B cell (primary cell): Measurements from ENCODE around the gene LAMC3. TPM values are rescaled to one million over a fixed set of nuclear protein-coding genes. Genes with fewer than 3 reads are reported as not detected.

Experiments
- ATAC-seq: fragments of 200-7000 bp; cut with Tn5 transposase; one replicate; pipeline ENCODE4 v1.10.0; 2021; ENCODE audit warnings: low read depth, mild to moderate bottlenecking, moderate number of reproducible peaks, moderate library complexity
- CTCF ChIA-PET: fragments of 350-600 bp; sonication (Branson Sonifier 250); formaldehyde crosslinking; loops from one replicate; lab custom pipeline; 2021; ENCODE audit warnings: antibody characterized with exemption, inconsistent platforms; lab: Charles Lee
- POLR2A ChIA-PET: fragments of 350-600 bp; sonication (Branson Sonifier 250); formaldehyde crosslinking; loops from one replicate; lab custom pipeline; 2021; ENCODE audit warnings: antibody characterized with exemption; lab: Charles Lee
- DNase-seq: peaks from one replicate; pipeline ENCODE4 v3.0.0; 2013
- H2AFZ ChIP-seq: 2 replicates; pipeline ENCODE4 v1.6.1; 2012; ENCODE audit warnings: mild to moderate bottlenecking, low read depth, low read length; ENCODE audit not compliant: insufficient read depth, poor library complexity, severe bottlenecking
- H3K27ac ChIP-seq, 2 donors: 1 replicate in 1 of 2; 2 replicates in 1 of 2; pipeline ENCODE4 v1.5.1; 2012 to 2013; ENCODE audit warnings: low read length in 2 of 2, mild to moderate bottlenecking in 2 of 2, moderate library complexity in 1 of 2
- H3K27me3 ChIP-seq, 4 experiments: fragments of 200-600 bp in 1 of 4; sonication (generic) in 1 of 4; replicated peaks in 1 of 4; 1 replicate in 2 of 4; 2 replicates in 2 of 4; pipeline versions ENCODE4 v1.6.1 to v1.7.0; 2013 to 2016; ENCODE audit warnings: low read length in 3 of 4, mild to moderate bottlenecking in 2 of 4, mixed read lengths in 1 of 4, moderate library complexity in 1 of 4; ENCODE audit not compliant: insufficient read depth in 4 of 4, control insufficient read depth in 3 of 4; ENCODE audit errors: control extremely low read depth in 1 of 4
- H3K36me3 ChIP-seq, 2 experiments: replicated peaks in 1 of 2; 1 replicate in 1 of 2; 2 replicates in 1 of 2; pipeline versions ENCODE4 v1.6.1 to v1.7.1; 2013; ENCODE audit warnings: low read length in 1 of 2; ENCODE audit not compliant: insufficient read depth in 2 of 2, control insufficient read depth in 1 of 2; ENCODE audit errors: control extremely low read depth in 1 of 2, extremely low read depth in 1 of 2
- H3K4me1 ChIP-seq, 2 donors: fragments of 200-600 bp in 1 of 2; sonication (generic) in 1 of 2; 1 replicate in 1 of 2; 2 replicates in 1 of 2; pipeline versions ENCODE4 v1.5.1 to v1.6.1; 2013 to 2017; ENCODE audit warnings: low read length in 2 of 2; ENCODE audit not compliant: control insufficient read depth in 2 of 2, insufficient read depth in 2 of 2
- H3K4me2 ChIP-seq: replicated peaks from 2 replicates; pipeline ENCODE3; 2012; ENCODE audit warnings: mild to moderate bottlenecking, low read depth, low read length; ENCODE audit not compliant: poor library complexity, severe bottlenecking
- H3K4me3 ChIP-seq, 5 experiments: fragments of 200-600 bp in 1 of 5; sonication (generic) in 1 of 5; 1 replicate in 3 of 5; 2 replicates in 2 of 5; pipeline versions ENCODE4 v1.5.1 to v1.7.0; 2011 to 2016; ENCODE audit warnings: low read length in 4 of 5, mild to moderate bottlenecking in 4 of 5, low read depth in 2 of 5, control low read depth in 1 of 5, moderate library complexity in 1 of 5; ENCODE audit not compliant: insufficient read depth in 1 of 5; ENCODE audit errors: control extremely low read depth in 1 of 5, extremely low read depth in 1 of 5
- H3K79me2 ChIP-seq: fragments of 200-600 bp; sonication (generic); one replicate; pipeline ENCODE4 v1.6.0; 2016; ENCODE audit warnings: low read length; ENCODE audit not compliant: control insufficient read depth, insufficient read depth
- H3K9ac ChIP-seq: fragments of 200-600 bp; sonication (generic); 2 replicates; pipeline ENCODE4 v1.6.1; 2017; ENCODE audit warnings: mild to moderate bottlenecking, low read length, moderate library complexity
- H3K9me3 ChIP-seq, 3 donors: one replicate each; pipeline versions ENCODE4 v1.6.1 to v1.7.1; 2013; ENCODE audit warnings: low read length in 2 of 3; ENCODE audit not compliant: control insufficient read depth in 2 of 3, insufficient read depth in 1 of 3; ENCODE audit errors: control extremely low read depth in 1 of 3
- H4K20me1 ChIP-seq: 2 replicates; pipeline ENCODE4 v1.6.0; 2012; ENCODE audit warnings: mild to moderate bottlenecking, low read length; ENCODE audit not compliant: insufficient read depth, control insufficient read depth, poor library complexity, severe bottlenecking
- H3K27ac Mint-ChIP-seq: one replicate; pipeline ENCODE4 v1.8.0; 2021; ENCODE audit warnings: mixed read lengths
- H3K27me3 Mint-ChIP-seq: one replicate; pipeline ENCODE4 v1.8.0; 2021; ENCODE audit warnings: mixed read lengths
- H3K4me1 Mint-ChIP-seq: one replicate; pipeline ENCODE4 v1.8.0; 2021; ENCODE audit warnings: mixed read lengths
- H3K4me3 Mint-ChIP-seq: one replicate; pipeline ENCODE4 v1.8.0; 2021; ENCODE audit warnings: mixed read lengths
- H3K9me3 Mint-ChIP-seq: one replicate; pipeline ENCODE4 v1.8.0; 2022; ENCODE audit warnings: mixed read lengths; ENCODE audit not compliant: insufficient read depth
- EZH2 ChIP-seq: IDR thresholded peaks from 2 replicates; pipeline ENCODE4 v1.6.1; 2012; ENCODE audit warnings: borderline replicate concordance, low read depth, mild to moderate bottlenecking, moderate library complexity, low read length; ENCODE audit not compliant: insufficient read depth, poor library complexity, severe bottlenecking
- WGBS: methylation state at CpG from one replicate; pipeline ENCODE4 v1.1.5; 2013; ENCODE audit warnings: missing lambda C conversion rate; ENCODE audit not compliant: insufficient coverage; 5-methylcytosine and 5-hydroxymethylcytosine counted together
- intact Hi-C: fragments of 100-400 bp; cut with micrococcal nuclease; formaldehyde crosslinking; loops from one replicate; pipeline ENCODE4 v1.10.0; 2022
- polyA plus RNA-seq: library from polyadenylated mRNA; depleted of rRNA; stranded (reverse); fragments of >200 nt; gene quantifications from 2 replicates; pipeline ENCODE4 v1.2.3, GENCODE V29; 2012
- total RNA-seq, 2 donors: library from RNA; stranded (reverse); fragments of 120-200 nt in 1 of 2; gene quantifications; 1 replicate in 1 of 2; 2 replicates in 1 of 2; pipeline versions ENCODE4 v1.2.3 to v1.2.4, GENCODE V29; 2013 to 2022
- TF ChIP-seq, protein P1 (sequence below): fragments of 200-600 bp; IDR thresholded peaks from one replicate; pipeline ENCODE4 v1.8.0; 2022; ENCODE audit warnings: antibody characterized with exemption, mild to moderate bottlenecking

Gene LAMC3
- total and polyA plus RNA-seq, 2 donors (not counting 1 experiment from before 2014, with no cell fraction given) = 0.25 to 0.45 TPM

DNA sequence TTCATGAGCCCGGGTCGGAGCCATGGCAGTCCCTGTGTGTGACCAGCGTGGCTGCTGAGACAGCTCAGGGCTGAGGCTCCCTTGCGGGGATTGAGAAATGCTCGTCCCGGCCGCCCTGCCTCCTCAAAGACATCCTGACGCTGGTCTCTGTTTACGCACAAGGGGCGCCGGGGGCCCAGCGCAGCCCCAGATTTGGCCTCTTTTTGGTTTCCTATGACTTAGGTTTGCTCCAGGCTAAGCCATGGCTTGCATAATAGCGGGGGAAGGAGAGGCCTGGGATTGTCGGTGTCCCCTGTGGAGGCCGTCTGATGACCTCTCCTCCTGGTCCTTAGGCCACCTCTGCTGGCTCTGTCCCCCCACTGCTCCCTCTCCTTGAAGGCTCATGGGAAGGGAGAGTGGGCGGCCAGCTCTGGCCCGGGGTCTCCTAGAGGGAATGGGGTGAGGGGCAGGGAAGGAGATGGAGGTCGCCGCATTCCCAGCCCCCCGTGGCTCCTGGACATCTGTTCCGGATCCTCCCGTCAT lies 3.5 kb downstream of the LAMC3 start:
- Mint-ChIP-seq H3K27me3 (peaks cover 23% of the 10 kb centered on the region), H3K4me3 (no peak overlapping the region), H3K4me1 (peaks cover 3% of the 10 kb centered on the region), H3K27ac (no peak overlapping the region), H3K9me3 (no peaks in the 10 kb centered on the region)
- Histone ChIP-seq H3K9ac (no peak overlapping the region), H3K79me2 (no peaks in the 10 kb centered on the region), H3K27me3 (peaks cover 0 to 31% (median 5%) of the 10 kb centered on the region in 4 experiments), H3K9me3 (no peaks in the 10 kb centered on the region), H3K27ac (no peak overlapping the region), H3K4me2 (no peak overlapping the region), H3K4me3 (no peak overlapping the region), H4K20me1 (no peaks in the 10 kb centered on the region), H3K36me3 (no peaks in the 10 kb centered on the region), H3K4me1 (peaks cover 0 to 4% of the 10 kb centered on the region in 2 donors), H2AFZ (no peak overlapping the region)
- intact Hi-C loops = no loop called here
- DNase-seq (no peak), ATAC-seq (no peak)
- CTCF ChIA-PET = interaction anchor here (2.4 kb wide), 1 partner anchor 34 kb away, joined by 6 read pairs; no protein-coding TSS in a partner anchor
- WGBS = 71% methylated on average over 13 of the region's 22 CpGs
- TF ChIP-seq, protein P1, sequence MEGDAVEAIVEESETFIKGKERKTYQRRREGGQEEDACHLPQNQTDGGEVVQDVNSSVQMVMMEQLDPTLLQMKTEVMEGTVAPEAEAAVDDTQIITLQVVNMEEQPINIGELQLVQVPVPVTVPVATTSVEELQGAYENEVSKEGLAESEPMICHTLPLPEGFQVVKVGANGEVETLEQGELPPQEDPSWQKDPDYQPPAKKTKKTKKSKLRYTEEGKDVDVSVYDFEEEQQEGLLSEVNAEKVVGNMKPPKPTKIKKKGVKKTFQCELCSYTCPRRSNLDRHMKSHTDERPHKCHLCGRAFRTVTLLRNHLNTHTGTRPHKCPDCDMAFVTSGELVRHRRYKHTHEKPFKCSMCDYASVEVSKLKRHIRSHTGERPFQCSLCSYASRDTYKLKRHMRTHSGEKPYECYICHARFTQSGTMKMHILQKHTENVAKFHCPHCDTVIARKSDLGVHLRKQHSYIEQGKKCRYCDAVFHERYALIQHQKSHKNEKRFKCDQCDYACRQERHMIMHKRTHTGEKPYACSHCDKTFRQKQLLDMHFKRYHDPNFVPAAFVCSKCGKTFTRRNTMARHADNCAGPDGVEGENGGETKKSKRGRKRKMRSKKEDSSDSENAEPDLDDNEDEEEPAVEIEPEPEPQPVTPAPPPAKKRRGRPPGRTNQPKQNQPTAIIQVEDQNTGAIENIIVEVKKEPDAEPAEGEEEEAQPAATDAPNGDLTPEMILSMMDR = no peak
- TF ChIP-seq EZH2 = no peak
- POLR2A ChIA-PET = no interaction called here

DNA sequence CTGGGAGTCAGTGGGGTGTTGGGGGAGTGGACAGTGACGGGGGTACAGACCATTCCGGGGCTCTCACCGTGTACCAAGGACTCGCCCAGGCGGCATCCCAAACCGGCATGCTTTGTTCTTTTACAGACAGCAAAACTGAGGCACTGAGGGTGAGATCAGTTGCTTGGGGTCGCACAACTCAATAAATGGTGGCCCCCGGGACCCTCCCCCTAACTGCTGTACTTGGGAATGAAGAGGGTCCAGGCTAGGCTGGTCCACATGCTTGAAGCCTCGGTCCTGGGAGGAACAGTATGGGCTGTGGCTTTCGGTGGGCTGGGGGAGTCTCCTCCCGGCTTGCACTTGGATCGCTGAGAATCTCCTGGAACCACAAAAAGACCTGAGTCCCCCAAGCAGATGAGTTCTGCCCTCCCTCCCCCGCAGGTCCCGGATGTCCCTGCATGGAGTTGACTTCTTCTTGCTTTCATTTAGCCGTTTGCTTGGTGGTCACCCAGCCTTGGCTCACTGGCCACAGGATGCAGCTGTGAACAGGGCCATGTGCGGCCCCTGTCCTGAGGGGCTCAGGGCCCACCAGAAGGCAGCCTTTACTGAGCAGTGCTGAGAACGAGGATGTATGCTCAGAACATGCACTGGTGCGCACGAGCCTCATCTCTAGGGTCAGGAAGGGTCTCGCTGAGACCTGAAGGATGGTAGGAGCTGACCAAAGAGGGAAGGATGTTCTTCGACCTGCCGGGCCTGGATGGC lies 4.2 kb downstream of the LAMC3 start:
- DNase-seq = no peak
- Histone ChIP-seq H3K4me2 (no peak overlapping the region), H3K79me2 (no peaks in the 10 kb centered on the region), H3K27ac (no peak overlapping the region), H4K20me1 (no peaks in the 10 kb centered on the region), H3K36me3 (no peaks in the 10 kb centered on the region), H3K9ac (no peak overlapping the region), H3K9me3 (no peaks in the 10 kb centered on the region), H3K4me3 (no peak overlapping the region), H3K4me1 (peaks cover 0 to 4% of the 10 kb centered on the region in 2 donors), H2AFZ (no peak overlapping the region), H3K27me3 (peaks cover 0 to 30% (median 5%) of the 10 kb centered on the region in 4 experiments)
- CTCF ChIA-PET = interaction anchor here (2.4 kb wide), 1 partner anchor 33 kb away, joined by 6 read pairs; no protein-coding TSS in a partner anchor
- Mint-ChIP-seq H3K27me3 (peaks cover 23% of the 10 kb centered on the region), H3K4me1 (peaks cover 3% of the 10 kb centered on the region), H3K9me3 (no peaks in the 10 kb centered on the region), H3K4me3 (no peak overlapping the region), H3K27ac (no peak overlapping the region)
- TF ChIP-seq EZH2 = no peak
- TF ChIP-seq, protein P1 = no peak
- WGBS = 87% methylated on average over 16 of the region's 22 CpGs
- intact Hi-C loops = no loop called here
- POLR2A ChIA-PET = no interaction called here
- ATAC-seq = no peak
